Fibroblast of lung (primary cell): ENCODE data around the gene RUFY3.

Experiments used
- CTCF ChIP-seq, 2 donors: IDR thresholded peaks in 1 of 2; conservative IDR thresholded peaks in 1 of 2; 1 replicate in 1 of 2; 2 replicates in 1 of 2; pipeline ENCODE4 v1.5.1; 2011 to 2012; ENCODE audit warnings: low read length in 2 of 2, control low read depth in 1 of 2, inconsistent platforms in 1 of 2, low read depth in 1 of 2, mild to moderate bottlenecking in 1 of 2
- EZH2 ChIP-seq: IDR thresholded peaks from 2 replicates; pipeline ENCODE4 v1.5.1; 2012; ENCODE audit warnings: low read length, control low read depth, mild to moderate bottlenecking; ENCODE audit errors: missing control alignments

- TF ChIP-seq CTCF (conservative IDR thresholded peaks at IDR 0.05 in 1 of 2, IDR thresholded peaks at IDR 0.05 in 1 of 2; ENCODE audit: low read depth in 1 of 2, low read length in 2 of 2), result no peak
- TF ChIP-seq EZH2, result no peak
Measured at GRCh38 chr4:70849291-70849690, 127.5 kb downstream of the RUFY3 start.
